ENCODE data around the gene CANT1.
"Not testable (repeated sequence)": the region's sequence is repeated elsewhere in the genome, so short reads cannot be mapped to it uniquely, and the experiment has no call there.

The CANT1 gene

GRCh38 chr17:79043191-79043930 lies 33.8 kb upstream of the CANT1 start:
- DNase-seq (ENCODE audit: low spot score): no peak

GRCh38 chr17:79042421-79043190 lies 33.0 kb upstream of the CANT1 start:
- DNase-seq (ENCODE audit: low spot score): peak; percentile 76

GRCh38 chr17:79041723-79042420 lies 32.3 kb upstream of the CANT1 start:
- peak; percentile 13 for DNase-seq (ENCODE audit: low spot score)

GRCh38 chr17:79041041-79041570 lies 31.5 kb upstream of the CANT1 start:
- DNase-seq (ENCODE audit: low spot score): no peak

GRCh38 chr17:79039886-79040285 lies 30.3 kb upstream of the CANT1 start:
- no peak for DNase-seq (ENCODE audit: low spot score)

GRCh38 chr17:79039171-79039570 lies 29.6 kb upstream of the CANT1 start:
- no peak for DNase-seq (ENCODE audit: low spot score)

- peak; percentile 84 for DNase-seq (ENCODE audit: low spot score)
Observed at GRCh38 chr17:79038545-79039135, 29.1 kb upstream of the CANT1 start.

GRCh38 chr17:79036596-79036995 lies 27.0 kb upstream of the CANT1 start:
- peak; percentile 83 for DNase-seq (ENCODE audit: low spot score)

- DNase-seq (ENCODE audit: low spot score): no peak
Observed at GRCh38 chr17:79036181-79036580, 26.6 kb upstream of the CANT1 start.

GRCh38 chr17:79035686-79036085 lies 26.1 kb upstream of the CANT1 start:
- no peak for DNase-seq (ENCODE audit: low spot score)

GRCh38 chr17:79034931-79035485 lies 25.4 kb upstream of the CANT1 start:
- DNase-seq (ENCODE audit: low spot score): no peak

- no peak for DNase-seq (ENCODE audit: low spot score)
Observed at GRCh38 chr17:79033741-79034501, 24.4 kb upstream of the CANT1 start.

GRCh38 chr17:79033046-79033616 lies 23.6 kb upstream of the CANT1 start:
- no peak for DNase-seq (ENCODE audit: low spot score)

GRCh38 chr17:79031996-79032875 lies 22.7 kb upstream of the CANT1 start:
- DNase-seq (ENCODE audit: low spot score): no peak

- DNase-seq (ENCODE audit: low spot score): not testable (repeated sequence)
Observed at GRCh38 chr17:79030636-79031035, 21.1 kb upstream of the CANT1 start.

GRCh38 chr17:79029327-79030009 lies 19.9 kb upstream of the CANT1 start:
- DNase-seq (ENCODE audit: low spot score): no peak

GRCh38 chr17:79028496-79029326 lies 19.1 kb upstream of the CANT1 start:
- no peak for DNase-seq (ENCODE audit: low spot score)

- DNase-seq (ENCODE audit: low spot score): peak; percentile 64
Observed at GRCh38 chr17:79027925-79028491, 18.4 kb upstream of the CANT1 start.
